Activated CD8-positive, alpha-beta memory T cell treated with anti-CD3 and anti-CD28 coated beads, Interleukin-2, amount 50 U/mL, for 24 hours (primary cell): ENCODE results near the gene PRR11.
"Not testable (repeated sequence)": the region's sequence is repeated elsewhere in the genome, so short reads cannot be mapped to it uniquely, and the experiment has no call there.

Source experiments
- DNase-seq: peaks from one replicate; pipeline ENCODE4 v3.0.0-alpha.2; 2020; ENCODE audit errors: extremely low read depth

The PRR11 gene

GRCh38 chr17:59152925-59153324 is 2.6 kb upstream of the PRR11 start:
- no peak for DNase-seq

- DNase-seq, result no peak
Observed at GRCh38 chr17:59154292-59154720, 1.2 kb upstream of the PRR11 start.

GRCh38 chr17:59154721-59155438 is 666 bp upstream of the PRR11 start, which contains the start of gene SKA2:
Gene SKA2, minus strand, starts transcription at chr17:59155186. Its CDS starts 23 bp downstream, at chr17:59155163.
- peak; percentile 95 for DNase-seq

GRCh38 chr17:59160157-59161025 is 4.8 kb downstream of the PRR11 start:
- no peak for DNase-seq

GRCh38 chr17:59161477-59161876 is 5.9 kb downstream of the PRR11 start:
- DNase-seq, result no peak

GRCh38 chr17:59165933-59166342 is 10.4 kb downstream of the PRR11 start:
- DNase-seq, result no peak

GRCh38 chr17:59167571-59168001 is 12.0 kb downstream of the PRR11 start:
- no peak for DNase-seq

GRCh38 chr17:59172436-59173004 is 17.0 kb downstream of the PRR11 start:
- no peak for DNase-seq

GRCh38 chr17:59174671-59175070 is 19.1 kb downstream of the PRR11 start:
- no peak for DNase-seq

- DNase-seq, result no peak
Observed at GRCh38 chr17:59175076-59175475, 19.5 kb downstream of the PRR11 start.

GRCh38 chr17:59178266-59178985 is 22.9 kb downstream of the PRR11 start:
- DNase-seq, result no peak

GRCh38 chr17:59179601-59180000 is 24.1 kb downstream of the PRR11 start:
- not testable (repeated sequence) for DNase-seq

- no peak for DNase-seq
Observed at GRCh38 chr17:59180626-59181025, 25.1 kb downstream of the PRR11 start.

- DNase-seq, result no peak
Observed at GRCh38 chr17:59181481-59181880, 25.9 kb downstream of the PRR11 start.

- no peak for DNase-seq
Observed at GRCh38 chr17:59185997-59186396, 30.5 kb downstream of the PRR11 start.

- DNase-seq, result no peak
Observed at GRCh38 chr17:59186850-59187249, 31.3 kb downstream of the PRR11 start.

GRCh38 chr17:59190806-59191205 is 35.3 kb downstream of the PRR11 start:
- no peak for DNase-seq

- no peak for DNase-seq
Observed at GRCh38 chr17:59193336-59193862, 37.9 kb downstream of the PRR11 start.

GRCh38 chr17:59199398-59199797 is 43.9 kb downstream of the PRR11 start:
- DNase-seq, result no peak

GRCh38 chr17:59202320-59202719 is 46.8 kb downstream of the PRR11 start:
- no peak for DNase-seq

GRCh38 chr17:59219370-59219769 is 63.8 kb downstream of the PRR11 start:
- no peak for DNase-seq

- no peak for DNase-seq
Observed at GRCh38 chr17:59219992-59220327, 64.4 kb downstream of the PRR11 start.
